ENCODE data around the gene FES.
"Not testable (repeated sequence)": the region's sequence is repeated elsewhere in the genome, so short reads cannot be mapped to it uniquely, and the experiment has no call there.

Gene FES

GRCh38 chr15:90910441-90911301, 26.4 kb downstream of the FES start:
- no peak for DNase-seq (ENCODE audit: low spot score)

GRCh38 chr15:90911302-90911623, 27.0 kb downstream of the FES start:
- DNase-seq (ENCODE audit: low spot score) = no peak

GRCh38 chr15:90911906-90912769, 27.8 kb downstream of the FES start:
- no peak for DNase-seq (ENCODE audit: low spot score)

- no peak for DNase-seq (ENCODE audit: low spot score)
Observed at GRCh38 chr15:90912770-90913075, 28.4 kb downstream of the FES start.

- DNase-seq (ENCODE audit: low spot score) = no peak
Observed at GRCh38 chr15:90913398-90913944, 29.2 kb downstream of the FES start.

DNA sequence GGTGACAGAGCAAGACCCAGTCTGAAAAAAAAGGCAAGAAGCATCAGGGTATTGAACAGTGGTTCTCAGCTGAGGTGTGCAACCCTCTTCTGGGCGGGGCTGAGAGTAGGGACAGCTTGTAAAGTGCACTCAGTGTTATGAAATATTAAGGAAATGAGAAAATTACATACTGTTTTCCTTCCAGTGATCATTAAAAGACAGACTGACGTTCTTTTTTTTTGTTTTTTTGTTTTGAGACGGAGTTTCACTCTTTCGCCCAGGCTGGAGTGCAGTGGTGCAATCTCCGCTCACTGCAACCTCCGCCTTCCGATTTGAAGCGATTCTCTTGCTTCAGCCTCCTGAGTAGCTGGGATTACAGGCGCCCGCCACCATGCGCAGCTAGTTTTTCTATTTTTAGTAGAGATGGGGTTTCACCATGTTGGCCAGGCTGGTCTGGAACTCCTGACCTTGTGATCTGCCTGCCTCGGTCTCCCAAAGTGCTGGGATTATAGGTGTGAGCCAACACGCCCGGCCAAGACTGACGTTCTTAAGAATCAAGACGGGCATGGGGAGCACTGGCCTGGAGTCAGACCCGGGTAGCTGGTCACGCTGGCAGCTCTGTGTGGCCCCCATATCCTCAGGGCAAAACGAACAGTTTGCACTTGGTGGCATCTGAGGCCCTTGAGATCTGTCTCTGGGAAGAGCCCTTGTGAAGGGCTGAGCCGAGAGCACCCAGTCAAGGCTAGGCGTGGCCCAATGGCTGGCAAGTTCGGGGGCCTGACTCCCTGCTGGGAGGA, 30.2 kb downstream of the FES start:
- no peak for DNase-seq (ENCODE audit: low spot score)

DNA sequence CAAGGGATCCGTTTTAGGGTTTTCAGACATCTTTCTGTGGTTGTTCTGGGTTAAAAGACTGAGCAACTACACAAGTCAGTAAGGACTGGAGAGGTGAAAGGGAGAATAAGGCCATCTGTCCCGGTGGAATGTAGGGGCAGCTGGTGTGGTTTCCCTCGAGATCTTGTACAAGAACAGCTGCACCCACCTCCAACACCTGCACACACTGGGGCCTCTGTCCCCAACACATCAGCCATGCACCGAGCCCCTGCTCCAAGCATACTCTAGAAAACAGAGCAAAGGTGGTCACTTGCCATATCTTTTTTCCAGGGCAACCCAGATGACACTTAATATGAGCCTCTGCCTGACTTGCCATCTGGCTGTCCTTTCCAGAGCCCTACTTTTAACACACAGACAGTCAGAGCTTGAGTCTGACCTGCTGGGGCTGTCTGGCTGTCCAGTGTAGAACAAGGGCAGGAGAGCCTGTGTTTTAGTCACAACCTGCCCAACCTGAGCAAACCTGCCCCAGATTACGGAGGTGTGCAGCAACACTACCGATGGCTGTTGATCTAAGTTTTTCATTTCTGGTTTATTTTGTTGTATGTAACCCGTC, 31.0 kb downstream of the FES start:
- no peak for DNase-seq (ENCODE audit: low spot score)

- DNase-seq (ENCODE audit: low spot score) = no peak
Observed at GRCh38 chr15:90915808-90916440, 31.6 kb downstream of the FES start.

DNA sequence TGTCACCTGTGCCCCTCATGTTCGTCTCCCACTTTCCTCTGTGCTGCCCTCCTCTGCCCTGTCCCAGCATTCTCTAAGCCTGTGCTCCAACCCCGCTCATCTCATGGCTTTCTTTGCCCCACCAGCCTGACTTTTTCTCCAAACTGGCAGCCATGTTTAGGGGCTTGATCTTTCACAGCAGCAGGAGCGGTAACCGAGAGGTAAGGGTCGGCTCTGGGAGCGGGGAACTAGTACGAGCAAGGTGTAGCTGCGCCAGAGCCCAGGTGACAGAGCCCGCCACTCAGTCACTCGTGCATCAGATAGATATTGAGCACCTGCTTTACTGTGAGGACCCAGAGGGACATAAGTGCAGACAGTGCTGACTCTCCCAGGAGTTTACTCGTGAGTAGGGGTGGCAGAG, 32.2 kb downstream of the FES start:
- DNase-seq (ENCODE audit: low spot score) = no peak

DNA sequence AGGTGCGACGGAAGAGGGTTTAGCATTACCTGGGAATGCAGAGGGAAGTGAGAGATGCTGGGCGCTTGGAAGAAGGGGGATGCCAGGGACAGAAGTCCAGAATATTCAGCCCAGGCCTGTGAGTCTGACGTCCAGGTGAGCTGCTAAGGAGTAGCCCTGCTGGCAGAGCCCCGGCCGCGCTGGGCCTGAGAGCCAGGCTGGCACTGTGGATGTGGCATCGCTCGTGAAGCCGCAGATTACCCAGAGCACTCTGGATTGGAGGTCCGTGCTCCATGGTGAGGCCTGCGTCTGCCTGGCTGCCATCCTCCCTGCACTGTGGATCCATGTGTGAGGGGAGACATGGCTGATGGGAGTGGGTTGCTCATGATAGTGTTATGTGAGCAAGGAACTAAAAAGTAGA, 33.3 kb downstream of the FES start:
- no peak for DNase-seq (ENCODE audit: low spot score)

- DNase-seq (ENCODE audit: low spot score) = no peak
Observed at GRCh38 chr15:90918034-90918788, 33.9 kb downstream of the FES start.

- DNase-seq (ENCODE audit: low spot score) = no peak
Observed at GRCh38 chr15:90918835-90919234, 34.5 kb downstream of the FES start.

DNA sequence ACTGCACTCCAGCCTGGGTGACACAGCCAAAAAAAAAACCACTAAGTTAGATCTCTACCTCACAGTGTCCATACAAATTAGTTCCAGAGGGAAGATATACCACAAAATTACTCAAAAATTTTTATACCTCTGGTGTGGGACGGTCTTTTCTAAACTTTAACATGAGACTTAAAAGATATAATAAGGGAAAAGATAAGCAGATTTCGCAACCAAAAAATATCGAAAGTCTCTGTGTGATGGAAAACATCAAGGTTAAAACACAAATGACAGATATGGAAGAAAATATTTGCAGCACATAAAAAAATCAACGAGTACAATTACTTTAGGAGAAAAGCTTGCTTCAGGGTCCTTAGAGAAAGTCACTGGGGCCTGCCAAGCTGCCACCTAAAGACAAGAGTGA, 37.6 kb downstream of the FES start:
- no peak for DNase-seq (ENCODE audit: low spot score)

DNA sequence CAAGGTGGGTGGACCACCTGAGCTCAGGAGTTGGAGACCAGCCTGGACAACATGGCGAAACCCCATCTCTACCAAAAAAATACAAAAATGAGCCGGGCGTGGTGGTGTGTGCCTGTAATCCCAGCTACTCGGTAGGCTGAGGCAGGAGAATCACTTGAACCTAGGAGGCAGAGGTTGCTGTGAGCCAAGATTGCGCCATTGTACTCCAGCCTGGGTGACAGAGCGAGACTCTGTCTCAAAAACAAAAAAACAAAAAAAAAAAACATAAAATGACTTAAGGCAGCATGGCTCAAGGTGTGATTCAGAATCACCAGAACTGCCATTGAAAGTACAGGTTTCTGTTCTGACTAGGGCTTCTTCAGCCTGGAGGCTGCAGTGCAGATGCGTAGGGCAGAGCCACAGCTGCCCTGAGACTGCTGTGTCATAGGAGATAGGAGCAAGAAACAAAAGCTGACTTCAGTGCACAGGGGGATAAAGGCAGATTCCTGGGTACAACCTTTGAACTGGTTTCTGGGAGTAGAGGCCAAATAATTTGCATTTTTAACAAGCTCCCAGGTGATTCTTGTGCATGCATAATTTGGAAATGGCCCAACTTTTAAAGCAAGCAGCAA, 38.5 kb downstream of the FES start:
- not testable (repeated sequence) for DNase-seq (ENCODE audit: low spot score)

GRCh38 chr15:90924375-90924774, 40.1 kb downstream of the FES start:
- no peak for DNase-seq (ENCODE audit: low spot score)

DNA sequence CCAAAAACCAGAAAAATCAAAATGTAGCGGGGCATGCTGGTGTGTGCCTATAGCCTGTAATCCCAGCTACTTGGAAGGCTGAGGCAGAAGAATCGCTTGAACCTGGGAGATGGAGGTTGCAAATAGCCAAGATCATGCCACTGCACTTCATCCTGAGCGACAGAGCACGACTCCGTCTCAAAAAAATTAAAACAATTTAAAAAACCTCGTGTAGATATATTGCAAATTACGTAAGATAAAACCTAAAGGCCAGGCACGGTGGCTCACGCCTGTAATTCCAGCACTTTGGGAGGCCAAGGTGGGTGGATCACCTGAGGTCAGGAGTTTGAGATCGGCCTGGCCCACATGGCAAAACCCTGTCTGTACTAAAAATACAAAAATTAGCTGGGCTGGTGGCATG, 42.5 kb downstream of the FES start:
- not testable (repeated sequence) for DNase-seq (ENCODE audit: low spot score)

DNA sequence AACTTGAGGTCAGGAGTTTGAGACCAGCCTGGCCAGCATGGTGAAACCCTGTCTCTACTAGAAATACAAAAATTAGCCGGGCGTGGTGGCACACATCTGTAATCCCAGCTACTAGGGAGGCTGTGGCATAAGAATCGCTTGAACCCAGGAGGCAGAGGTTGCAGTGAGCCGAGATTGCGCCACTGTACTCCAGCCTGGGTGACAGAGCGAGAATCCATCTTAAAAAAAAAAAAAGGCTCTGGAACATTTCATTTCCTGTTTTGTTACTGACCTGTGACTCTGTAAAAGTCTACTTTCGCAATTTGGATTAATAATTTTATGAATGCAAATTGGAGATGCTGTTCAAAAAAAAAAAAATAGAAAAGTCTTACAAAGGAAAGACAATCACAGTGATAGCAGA, 43.8 kb downstream of the FES start:
- DNase-seq (ENCODE audit: low spot score) = not testable (repeated sequence)

DNA sequence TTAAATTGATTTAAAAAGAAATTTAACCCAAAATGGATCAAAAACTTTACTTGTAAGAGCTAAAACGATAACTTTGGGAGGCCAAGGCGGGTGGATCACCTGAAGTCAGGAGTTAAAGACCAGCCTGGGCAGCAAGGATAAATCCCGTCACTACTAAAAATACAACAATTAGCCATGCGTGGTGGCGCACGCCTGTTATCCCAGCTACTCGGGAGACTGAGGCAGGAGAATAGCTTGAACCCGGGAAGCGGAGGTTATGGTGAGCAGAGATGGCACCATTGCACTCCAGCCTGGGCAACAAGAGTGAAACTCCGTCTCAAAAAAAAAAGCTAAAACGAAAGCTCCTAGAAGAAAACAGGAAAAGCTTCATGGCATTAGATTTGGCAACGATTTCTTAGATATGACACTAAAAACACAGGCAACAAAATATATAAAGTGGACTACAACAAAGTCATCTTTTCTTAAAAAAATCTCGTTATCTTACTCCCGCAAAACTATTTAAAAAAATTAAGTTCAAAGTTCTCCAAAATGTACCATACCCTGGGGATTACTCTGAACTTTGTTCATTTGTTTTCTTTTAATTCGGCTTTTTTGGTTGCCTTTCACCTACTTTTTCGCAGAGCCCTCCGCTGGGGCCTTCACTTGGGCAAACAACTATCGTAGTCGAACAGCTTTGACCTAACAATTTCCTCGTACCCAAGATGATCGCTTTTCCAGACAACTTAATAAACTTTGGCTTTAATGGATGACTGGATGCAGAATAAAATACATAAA, 45.1 kb downstream of the FES start:
- DNase-seq (ENCODE audit: low spot score) = no peak

DNA sequence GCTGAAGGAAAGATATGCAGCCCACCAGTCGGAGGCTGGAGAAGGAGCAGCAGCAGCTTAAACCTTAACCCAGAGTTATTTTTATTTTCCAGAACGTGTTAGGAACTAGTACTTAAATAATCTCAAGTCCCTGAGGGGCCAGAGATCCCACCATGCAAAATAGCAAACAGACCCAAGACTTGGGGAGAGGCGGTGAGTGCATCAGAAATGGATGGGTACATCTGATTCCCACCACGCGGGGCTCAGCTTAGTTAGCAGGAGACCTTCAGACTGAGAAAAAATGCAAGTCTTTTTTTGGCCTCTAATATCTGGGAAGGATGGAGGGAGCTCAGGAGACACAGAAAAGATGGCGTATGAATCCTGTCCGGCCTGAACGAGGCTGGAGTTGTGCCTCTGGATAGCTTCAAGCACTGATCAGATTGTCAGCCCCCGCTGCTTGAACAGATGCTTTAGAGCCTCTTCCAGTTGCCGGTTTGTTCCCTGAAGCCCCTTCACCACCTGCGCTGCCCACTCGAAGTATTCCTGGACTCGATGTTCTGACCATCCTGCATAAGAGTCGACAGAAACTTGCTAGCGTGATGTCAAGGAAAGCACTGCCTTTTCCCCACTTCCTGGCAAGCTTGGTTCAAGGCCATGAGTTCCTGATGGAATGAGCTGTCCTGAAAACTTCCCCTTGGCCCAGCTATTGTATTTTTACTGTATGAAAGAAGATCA, 46.7 kb downstream of the FES start:
- DNase-seq (ENCODE audit: low spot score) = no peak
